Neural cell (in vitro differentiated cells): ENCODE results near the gene PPIE. TPM values are rescaled to one million over a fixed set of nuclear protein-coding genes. Genes with fewer than 3 reads are reported as not detected.

Experiments used
- H2AFZ ChIP-seq: fragments of 200-600, 300-800 bp; sonication (generic), shearing (Covaris generic); 2 replicates; pipeline ENCODE4 v1.6.0; 2014; ENCODE audit warnings: low read depth, mild to moderate bottlenecking, antibody characterized with exemption, low read length, moderate library complexity
- H3F3A ChIP-seq: fragments of 200-600 bp; shearing (Covaris generic); 2 replicates; pipeline ENCODE4 v1.6.1; 2016; ENCODE audit warnings: mild to moderate bottlenecking, moderate library complexity, mixed read lengths, antibody characterized with exemption, low read length; ENCODE audit not compliant: insufficient read depth, poor library complexity, severe bottlenecking
- H3K27ac ChIP-seq: fragments of 200-600, 300-800 bp; sonication (generic), shearing (Covaris generic); 2 replicates; pipeline ENCODE4 v1.5.1; 2014; ENCODE audit warnings: mild to moderate bottlenecking, low read length, moderate library complexity
- H3K27me3 ChIP-seq: fragments of 300-800, 200-600 bp; sonication (generic), shearing (Covaris generic); 2 replicates; pipeline ENCODE4 v1.6.0; 2014; ENCODE audit warnings: mild to moderate bottlenecking, low read depth, low read length, moderate library complexity; ENCODE audit not compliant: insufficient read depth
- H3K36me3 ChIP-seq: fragments of 300-800, 200-600 bp; sonication (generic), shearing (Covaris generic); 2 replicates; pipeline ENCODE4 v1.5.1; 2014; ENCODE audit warnings: mild to moderate bottlenecking, antibody characterized with exemption, low read length, moderate library complexity; ENCODE audit not compliant: insufficient read depth
- H3K4me2 ChIP-seq: fragments of 300-800, 200-600 bp; sonication (generic), shearing (Covaris generic); 2 replicates; pipeline ENCODE4 v1.6.0; 2014; ENCODE audit warnings: mild to moderate bottlenecking, low read length
- H3K4me3 ChIP-seq: fragments of 300-800, 200-600 bp; sonication (generic), shearing (Covaris generic); 2 replicates; pipeline ENCODE4 v1.5.1; 2014; ENCODE audit warnings: mild to moderate bottlenecking, low read length, moderate library complexity
- H3K79me2 ChIP-seq: fragments of 200-600 bp; shearing (Covaris generic); replicated peaks from 2 replicates; pipeline ENCODE4 v1.6.0; 2014; ENCODE audit warnings: mild to moderate bottlenecking, low read length, moderate library complexity; ENCODE audit not compliant: insufficient read depth
- H3K9ac ChIP-seq: fragments of 300-800, 200-600 bp; sonication (generic), shearing (Covaris generic); 2 replicates; pipeline ENCODE4 v1.6.1; 2016; ENCODE audit warnings: mild to moderate bottlenecking, low read length, mixed read lengths
- H3K9me2 ChIP-seq: fragments of 200-600 bp; shearing (Covaris generic); 2 replicates; pipeline ENCODE4 v1.6.1; 2016; ENCODE audit warnings: mild to moderate bottlenecking, low read length, mixed read lengths; ENCODE audit not compliant: insufficient read depth
- H3K9me3 ChIP-seq: fragments of 200-600, 300-800 bp; sonication (generic), shearing (Covaris generic); 2 replicates; pipeline ENCODE4 v1.6.1; 2016; ENCODE audit warnings: mild to moderate bottlenecking, mixed run types, low read length, moderate library complexity, mixed read lengths
- H4K20me1 ChIP-seq: fragments of 200-600 bp; shearing (Covaris generic); 2 replicates; pipeline ENCODE4 v1.6.1; 2016; ENCODE audit warnings: mild to moderate bottlenecking, mixed run types; ENCODE audit not compliant: insufficient read depth
- EP300 ChIP-seq: fragments of 450-650 bp; conservative IDR thresholded peaks from 2 replicates; pipeline ENCODE4 v1.6.1; 2014; ENCODE audit warnings: antibody characterized with exemption, mild to moderate bottlenecking, moderate library complexity; ENCODE audit not compliant: poor library complexity, severe bottlenecking
- EZH2 ChIP-seq: fragments of 200-600, 300-800 bp; shearing (Covaris generic), sonication (generic); IDR thresholded peaks from 2 replicates; pipeline ENCODE4 v1.6.1; 2014; ENCODE audit warnings: antibody characterized with exemption, low read length, borderline replicate concordance, mild to moderate bottlenecking; ENCODE audit not compliant: insufficient read depth, poor library complexity, severe bottlenecking
- MXI1 ChIP-seq: fragments of 450-650 bp; conservative IDR thresholded peaks from 2 replicates; pipeline ENCODE4 v1.6.1; 2014; ENCODE audit warnings: antibody characterized with exemption, mild to moderate bottlenecking; ENCODE audit not compliant: poor library complexity, severe bottlenecking
- POLR2AphosphoS5 ChIP-seq: IDR thresholded peaks from 2 replicates; pipeline ENCODE4 v1.6.1; 2012
- RAD21 ChIP-seq: fragments of 450-650 bp; conservative IDR thresholded peaks from 2 replicates; pipeline ENCODE4 v1.6.1; 2014; ENCODE audit warnings: antibody characterized with exemption, mild to moderate bottlenecking, moderate library complexity
- SMC3 ChIP-seq: fragments of 450-650 bp; conservative IDR thresholded peaks from 2 replicates; pipeline ENCODE4 v1.6.1; 2014; ENCODE audit warnings: antibody characterized with exemption, mild to moderate bottlenecking, moderate library complexity; ENCODE audit not compliant: poor library complexity
- TAF1 ChIP-seq: IDR thresholded peaks from 2 replicates; pipeline ENCODE4 v1.6.1; 2012; ENCODE audit warnings: low read depth
- polyA plus RNA-seq: library from polyadenylated mRNA; depleted of rRNA; stranded (reverse); fragments of >200 nt; gene quantifications from 2 replicates; pipeline ENCODE4 v1.2.3, GENCODE V29; 2014
- TF ChIP-seq, protein P1 (sequence below): fragments of 450-650 bp; IDR thresholded peaks from 2 replicates; pipeline ENCODE4 v1.5.1; 2014; ENCODE audit warnings: antibody characterized with exemption, mild to moderate bottlenecking, moderate library complexity; ENCODE audit not compliant: poor library complexity, severe bottlenecking
- TF ChIP-seq, protein P2 (sequence below): IDR thresholded peaks from 2 replicates; pipeline ENCODE4 v1.6.1; 2012; ENCODE audit warnings: borderline replicate concordance

PPIE gene
- polyA plus RNA-seq, 1 donor from 2014 or later: 55.9 TPM

DNA sequence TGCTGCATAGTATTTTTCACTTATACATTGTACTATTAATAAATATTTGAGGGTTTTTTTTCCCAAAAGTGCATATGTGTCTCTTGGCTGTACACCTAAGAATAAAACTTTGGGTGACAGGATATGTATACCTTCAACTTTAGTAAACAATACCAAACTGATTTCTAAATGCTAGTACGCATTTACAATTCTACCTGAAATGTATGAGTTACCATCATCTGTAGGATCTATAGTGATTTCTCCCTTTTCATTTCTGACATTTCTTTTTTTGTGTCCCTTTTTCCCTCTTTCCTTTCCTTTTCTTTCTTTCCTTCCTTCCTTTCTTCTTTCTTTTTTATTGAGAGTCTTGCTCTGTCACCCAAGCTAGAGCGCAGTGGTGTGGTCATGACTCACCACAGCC, 66.7 kb downstream of the PPIE start:
- no peak overlapping the region for H3K4me3 ChIP-seq
- no peaks in the 10 kb centered on the region for H3K9me3 ChIP-seq
- no peak overlapping the region for H3K9ac ChIP-seq
- no peak overlapping the region for H2AFZ ChIP-seq
- no peaks in the 10 kb centered on the region for H3K79me2 ChIP-seq
- no peak overlapping the region for H3K27ac ChIP-seq
- H3K4me2 ChIP-seq: no peak overlapping the region
- H3K36me3 ChIP-seq: no peaks in the 10 kb centered on the region
- no peaks in the 10 kb centered on the region for H3K27me3 ChIP-seq
- H3K9me2 ChIP-seq: no peaks in the 10 kb centered on the region
- H3F3A ChIP-seq: no peaks in the 10 kb centered on the region
- no peak for TF ChIP-seq SMC3
- no peak for TF ChIP-seq EP300
- TF ChIP-seq TAF1: no peak
- TF ChIP-seq MXI1: no peak
- no peak for TF ChIP-seq POLR2AphosphoS5
- no peak for TF ChIP-seq RAD21
- H4K20me1 ChIP-seq: no peaks in the 10 kb centered on the region

DNA sequence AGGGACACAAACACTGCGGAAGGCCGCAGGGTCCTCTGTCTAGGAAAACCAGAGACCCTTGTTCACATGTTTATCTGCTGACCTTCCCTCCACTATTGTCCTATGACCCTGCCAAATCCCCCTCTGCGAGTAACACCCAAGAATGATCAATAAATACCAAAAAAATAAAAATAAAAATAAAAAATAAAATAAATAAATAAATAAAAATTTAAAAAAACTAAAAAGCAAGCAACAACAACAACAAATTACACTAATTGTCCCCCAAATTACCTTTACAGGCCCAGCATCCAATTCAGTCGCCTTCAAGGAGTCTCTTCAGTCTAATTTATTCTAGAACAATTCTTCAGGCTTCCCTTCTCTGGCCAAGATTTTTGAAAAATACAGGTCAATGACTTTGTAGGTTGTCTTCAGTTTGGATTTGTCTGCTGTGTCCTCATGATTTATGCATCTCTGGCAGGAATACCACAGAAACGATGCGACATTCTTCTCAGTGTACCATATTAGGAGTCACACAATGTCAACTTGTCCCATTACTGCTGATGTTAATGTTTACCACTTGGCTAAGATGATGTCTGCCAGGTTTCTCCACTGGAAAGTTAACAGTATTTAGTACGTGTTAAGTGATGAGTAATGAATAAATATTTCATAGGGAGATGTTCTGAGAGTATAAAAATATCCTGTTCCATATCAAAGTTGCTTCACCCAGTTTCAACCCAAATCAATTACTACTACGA, 70.3 kb downstream of the PPIE start:
- no peaks in the 10 kb centered on the region for H3K79me2 ChIP-seq
- H3K27ac ChIP-seq: no peak overlapping the region
- H3K4me2 ChIP-seq: no peak overlapping the region
- no peaks in the 10 kb centered on the region for H3K36me3 ChIP-seq
- H3K9ac ChIP-seq: no peak overlapping the region
- no peaks in the 10 kb centered on the region for H3K27me3 ChIP-seq
- no peak overlapping the region for H2AFZ ChIP-seq
- no peaks in the 10 kb centered on the region for H3F3A ChIP-seq
- no peak overlapping the region for H3K4me3 ChIP-seq
- H3K9me3 ChIP-seq: no peaks in the 10 kb centered on the region
- no peaks in the 10 kb centered on the region for H4K20me1 ChIP-seq
- TF ChIP-seq TAF1 (no peak), EZH2 (no peak), RAD21 (no peak), SMC3 (no peak), POLR2AphosphoS5 (no peak), MXI1 (no peak), EP300 (no peak)
- TF ChIP-seq, protein P1, sequence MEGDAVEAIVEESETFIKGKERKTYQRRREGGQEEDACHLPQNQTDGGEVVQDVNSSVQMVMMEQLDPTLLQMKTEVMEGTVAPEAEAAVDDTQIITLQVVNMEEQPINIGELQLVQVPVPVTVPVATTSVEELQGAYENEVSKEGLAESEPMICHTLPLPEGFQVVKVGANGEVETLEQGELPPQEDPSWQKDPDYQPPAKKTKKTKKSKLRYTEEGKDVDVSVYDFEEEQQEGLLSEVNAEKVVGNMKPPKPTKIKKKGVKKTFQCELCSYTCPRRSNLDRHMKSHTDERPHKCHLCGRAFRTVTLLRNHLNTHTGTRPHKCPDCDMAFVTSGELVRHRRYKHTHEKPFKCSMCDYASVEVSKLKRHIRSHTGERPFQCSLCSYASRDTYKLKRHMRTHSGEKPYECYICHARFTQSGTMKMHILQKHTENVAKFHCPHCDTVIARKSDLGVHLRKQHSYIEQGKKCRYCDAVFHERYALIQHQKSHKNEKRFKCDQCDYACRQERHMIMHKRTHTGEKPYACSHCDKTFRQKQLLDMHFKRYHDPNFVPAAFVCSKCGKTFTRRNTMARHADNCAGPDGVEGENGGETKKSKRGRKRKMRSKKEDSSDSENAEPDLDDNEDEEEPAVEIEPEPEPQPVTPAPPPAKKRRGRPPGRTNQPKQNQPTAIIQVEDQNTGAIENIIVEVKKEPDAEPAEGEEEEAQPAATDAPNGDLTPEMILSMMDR: no peak
- TF ChIP-seq, protein P2, sequence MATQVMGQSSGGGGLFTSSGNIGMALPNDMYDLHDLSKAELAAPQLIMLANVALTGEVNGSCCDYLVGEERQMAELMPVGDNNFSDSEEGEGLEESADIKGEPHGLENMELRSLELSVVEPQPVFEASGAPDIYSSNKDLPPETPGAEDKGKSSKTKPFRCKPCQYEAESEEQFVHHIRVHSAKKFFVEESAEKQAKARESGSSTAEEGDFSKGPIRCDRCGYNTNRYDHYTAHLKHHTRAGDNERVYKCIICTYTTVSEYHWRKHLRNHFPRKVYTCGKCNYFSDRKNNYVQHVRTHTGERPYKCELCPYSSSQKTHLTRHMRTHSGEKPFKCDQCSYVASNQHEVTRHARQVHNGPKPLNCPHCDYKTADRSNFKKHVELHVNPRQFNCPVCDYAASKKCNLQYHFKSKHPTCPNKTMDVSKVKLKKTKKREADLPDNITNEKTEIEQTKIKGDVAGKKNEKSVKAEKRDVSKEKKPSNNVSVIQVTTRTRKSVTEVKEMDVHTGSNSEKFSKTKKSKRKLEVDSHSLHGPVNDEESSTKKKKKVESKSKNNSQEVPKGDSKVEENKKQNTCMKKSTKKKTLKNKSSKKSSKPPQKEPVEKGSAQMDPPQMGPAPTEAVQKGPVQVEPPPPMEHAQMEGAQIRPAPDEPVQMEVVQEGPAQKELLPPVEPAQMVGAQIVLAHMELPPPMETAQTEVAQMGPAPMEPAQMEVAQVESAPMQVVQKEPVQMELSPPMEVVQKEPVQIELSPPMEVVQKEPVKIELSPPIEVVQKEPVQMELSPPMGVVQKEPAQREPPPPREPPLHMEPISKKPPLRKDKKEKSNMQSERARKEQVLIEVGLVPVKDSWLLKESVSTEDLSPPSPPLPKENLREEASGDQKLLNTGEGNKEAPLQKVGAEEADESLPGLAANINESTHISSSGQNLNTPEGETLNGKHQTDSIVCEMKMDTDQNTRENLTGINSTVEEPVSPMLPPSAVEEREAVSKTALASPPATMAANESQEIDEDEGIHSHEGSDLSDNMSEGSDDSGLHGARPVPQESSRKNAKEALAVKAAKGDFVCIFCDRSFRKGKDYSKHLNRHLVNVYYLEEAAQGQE: no peak
- H3K9me2 ChIP-seq: no peaks in the 10 kb centered on the region
